Skeletal muscle tissue (tissue), 4 donors: Measurements from ENCODE around the gene FBXO31. TPM values are rescaled to one million over a fixed set of nuclear protein-coding genes. Genes with fewer than 3 reads are reported as not detected.
A peak's percentile ranks its signal among the peaks of the same experiment; 100 is the strongest.
"Not testable (repeated sequence)": the region's sequence is repeated elsewhere in the genome, so short reads cannot be mapped to it uniquely, and the experiment has no call there.

Source experiments
- H3K27ac ChIP-seq: one replicate; pipeline ENCODE4 v1.7.0; 2013; ENCODE audit warnings: mild to moderate bottlenecking, low read depth, low read length, inconsistent platforms
- H3K27me3 ChIP-seq, 3 donors: one replicate each; pipeline ENCODE4 v1.7.0; 2013; ENCODE audit warnings: low read length in 3 of 3; ENCODE audit not compliant: control insufficient read depth in 3 of 3, insufficient read depth in 3 of 3
- H3K36me3 ChIP-seq, 3 donors: one replicate each; pipeline ENCODE4 v1.7.0; 2013; ENCODE audit warnings: low read length in 3 of 3; ENCODE audit not compliant: control insufficient read depth in 3 of 3, insufficient read depth in 3 of 3
- H3K4me1 ChIP-seq, 3 donors: one replicate each; pipeline ENCODE4 v1.7.0; 2013; ENCODE audit warnings: low read length in 3 of 3, mild to moderate bottlenecking in 3 of 3; ENCODE audit not compliant: control insufficient read depth in 3 of 3, insufficient read depth in 3 of 3
- H3K4me3 ChIP-seq, 3 donors: one replicate each; pipeline ENCODE4 v1.7.0; 2013; ENCODE audit warnings: low read length in 3 of 3
- H3K9ac ChIP-seq, 3 donors: one replicate each; pipeline ENCODE4 v1.7.0; 2013; ENCODE audit warnings: low read length in 3 of 3, mild to moderate bottlenecking in 3 of 3, moderate library complexity in 2 of 3, low read depth in 1 of 3
- H3K9me3 ChIP-seq, 3 donors: one replicate each; pipeline ENCODE4 v1.7.0; 2013; ENCODE audit warnings: low read length in 3 of 3; ENCODE audit not compliant: control insufficient read depth in 3 of 3
- total RNA-seq: library from RNA; depleted of rRNA; stranded (reverse); fragments of >200 nt; gene quantifications from one replicate; pipeline ENCODE4 v1.2.3, GENCODE V29; 2014
- donor health status: Osteomylitis.

Gene FBXO31
- total RNA-seq, 1 donor from 2014 or later, result 26.6 TPM

DNA sequence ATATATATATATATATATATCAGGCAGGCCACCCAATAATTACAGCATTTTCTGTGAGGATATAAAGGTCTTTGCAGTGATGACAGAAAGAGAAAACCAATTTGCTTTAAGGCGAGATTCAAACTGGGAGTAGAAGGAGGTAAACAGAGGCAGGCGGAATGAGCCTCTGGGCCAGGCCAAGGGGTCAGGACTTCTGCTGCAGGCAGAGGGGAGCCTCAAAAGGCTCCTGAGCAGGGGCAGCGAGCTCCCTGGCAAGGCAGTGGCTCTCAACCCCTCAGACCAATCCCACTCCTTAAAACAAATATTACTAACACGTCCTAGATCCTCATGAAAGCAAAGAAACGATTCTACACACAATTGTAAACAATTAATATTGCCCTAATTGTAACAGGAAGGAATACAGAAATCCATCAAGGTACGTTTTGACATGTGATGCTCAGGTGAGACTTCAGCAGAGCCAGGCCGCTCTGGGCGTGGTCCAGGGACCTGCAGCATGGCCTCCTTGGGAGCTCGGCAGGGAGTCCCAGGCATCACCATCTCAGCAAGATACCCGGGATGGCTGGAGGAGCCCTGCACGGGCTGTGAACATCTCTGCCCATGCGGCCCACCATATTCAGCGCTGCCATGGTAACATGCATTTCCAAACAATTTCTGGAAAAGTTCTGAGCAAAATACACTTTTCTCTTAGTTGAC, 18.4 kb downstream of the FBXO31 start:
- Histone ChIP-seq H3K4me3 (no peak overlapping the region), H3K27ac (no peak overlapping the region), H3K9me3 (no peaks in the 10 kb centered on the region), H3K4me1 (peaks cover 59 to 61% (median 60%) of the 10 kb centered on the region in 3 donors), H3K9ac (no peak overlapping the region), H3K36me3 (peaks cover 11 to 18% (median 11%) of the 10 kb centered on the region in 3 donors), H3K27me3 (no peaks in the 10 kb centered on the region)

DNA sequence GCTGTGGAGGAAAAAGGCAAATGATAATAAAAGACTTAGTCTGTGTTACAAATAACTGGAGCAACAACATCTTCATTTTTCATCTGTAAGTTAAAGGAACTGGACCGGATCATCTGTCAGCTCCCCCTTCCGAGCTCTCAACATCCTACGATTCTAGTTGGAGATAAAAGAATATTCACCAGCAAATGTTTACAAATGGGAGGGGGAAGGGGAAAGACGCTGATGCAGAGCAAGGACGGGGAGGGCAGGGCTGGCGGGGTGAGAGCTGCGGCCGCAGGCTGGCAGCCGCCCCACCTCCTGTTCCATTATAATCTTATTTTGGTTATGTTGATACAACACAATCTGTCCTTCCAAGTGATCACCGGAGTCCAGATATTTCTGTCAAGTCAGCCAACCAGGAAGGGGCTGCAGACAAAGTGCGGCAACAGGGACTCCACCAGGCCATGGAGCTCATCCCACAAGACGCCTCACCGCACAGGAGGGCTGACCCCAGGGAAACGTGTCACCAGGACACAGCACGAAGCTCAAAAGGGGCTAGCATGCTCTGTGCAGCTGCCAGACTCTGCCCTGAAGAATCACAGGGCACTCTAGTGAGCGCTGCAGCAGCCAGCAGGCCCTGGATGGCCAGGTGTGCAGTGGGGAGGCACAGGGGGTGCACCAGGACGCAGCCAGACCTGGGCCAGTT, 19.7 kb downstream of the FBXO31 start:
- Histone ChIP-seq H3K27ac (peak overlapping the region; percentile 82), H3K36me3 (peaks cover 15 to 25% (median 22%) of the 10 kb centered on the region in 3 donors), H3K4me1 (peaks cover 56 to 62% (median 62%) of the 10 kb centered on the region in 3 donors), H3K9me3 (no peaks in the 10 kb centered on the region), H3K9ac (peak overlapping the region; percentile 27 to 76 (median 74)), H3K27me3 (no peaks in the 10 kb centered on the region), H3K4me3 (peak overlapping the region; percentile 23 to 58 (median 55))

DNA sequence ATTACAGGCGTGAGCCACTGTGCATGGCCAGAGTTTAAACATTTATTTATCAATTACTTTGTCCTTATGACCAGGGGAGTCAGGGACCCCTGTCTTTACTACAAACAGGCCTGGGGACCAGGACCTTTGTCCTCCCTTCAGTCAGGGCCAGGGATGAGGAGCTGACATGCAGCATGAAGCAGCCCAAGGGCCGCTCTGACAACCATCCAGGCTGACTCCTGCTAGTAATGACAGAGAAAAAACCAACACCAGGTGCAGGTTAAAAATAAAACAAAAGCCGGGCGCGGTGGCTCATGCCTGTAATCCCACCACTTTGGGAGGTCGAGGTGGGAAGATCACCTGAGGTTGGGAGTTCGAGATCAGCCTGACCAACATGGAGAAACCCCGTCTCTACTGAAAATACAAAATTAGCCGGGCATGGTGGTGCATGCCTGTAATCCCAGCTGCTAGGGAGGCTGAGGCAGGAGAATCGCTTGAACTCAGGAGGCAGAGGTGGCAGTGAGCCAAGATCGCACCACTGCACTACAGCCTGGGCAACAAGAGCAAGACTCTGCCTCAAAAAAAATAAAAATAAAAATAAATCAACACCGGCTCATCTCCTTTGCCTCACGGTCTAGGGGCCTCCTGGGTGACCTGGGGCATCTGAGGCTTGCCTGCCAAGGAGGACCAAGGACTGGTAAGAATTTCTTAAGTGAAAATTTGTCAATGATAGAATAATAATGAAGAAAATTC, 20.6 kb downstream of the FBXO31 start:
- peaks cover 58 to 69% (median 67%) of the 10 kb centered on the region in 3 donors for H3K4me1 ChIP-seq
- peak overlapping the region; percentile 82 for H3K27ac ChIP-seq

DNA sequence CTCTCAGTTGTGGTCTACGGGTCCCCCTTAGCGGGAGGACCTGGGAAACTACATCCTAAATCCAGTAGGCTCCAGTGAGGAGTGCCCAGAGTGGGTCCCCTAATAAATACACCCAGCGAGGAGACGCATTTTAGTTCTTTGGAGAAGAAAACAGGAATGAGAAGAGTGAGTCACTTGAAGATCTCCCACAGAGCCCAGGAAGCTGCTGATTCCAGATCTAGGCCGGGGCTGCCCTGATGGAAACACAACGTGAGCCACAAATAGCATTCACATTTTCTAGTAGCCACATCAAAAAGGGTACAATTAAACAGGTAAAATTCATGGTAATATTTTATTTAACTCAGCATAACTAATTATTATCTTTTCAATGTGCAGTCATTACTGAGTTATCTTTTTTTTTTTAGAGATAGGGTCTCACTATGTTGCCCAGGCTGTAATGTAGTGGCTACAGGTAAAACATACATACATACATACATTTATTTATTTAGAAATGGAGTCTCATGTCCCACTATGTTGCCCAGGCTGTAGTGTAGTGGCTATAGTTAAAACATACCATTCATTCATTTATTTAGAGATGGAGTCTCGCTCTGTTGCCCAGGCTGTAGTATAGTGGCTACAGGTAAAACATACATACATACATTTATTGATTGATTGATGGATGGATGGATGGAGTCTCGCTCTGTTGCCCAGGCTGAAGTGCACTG, 21.5 kb downstream of the FBXO31 start:
- Histone ChIP-seq H3K4me3 (no peak overlapping the region), H3K9ac (peak overlapping the region in 2 of 3 donors; percentile 33 to 40), H3K27ac (peak overlapping the region; percentile 82), H3K4me1 (peaks cover 53 to 69% (median 68%) of the 10 kb centered on the region in 3 donors), H3K9me3 (no peaks in the 10 kb centered on the region), H3K36me3 (peaks cover 23 to 34% (median 31%) of the 10 kb centered on the region in 3 donors), H3K27me3 (no peaks in the 10 kb centered on the region)

More for the DNA sequence above, 20.6 kb downstream of the FBXO31 start:
- peaks cover 23 to 33% (median 31%) of the 10 kb centered on the region in 3 donors for H3K36me3 ChIP-seq
- not testable (repeated sequence) for H3K9me3 ChIP-seq, H3K4me3 ChIP-seq, H3K27me3 ChIP-seq
- H3K9ac ChIP-seq, result peak overlapping the region in 1 of 3 donors; percentile 74

DNA sequence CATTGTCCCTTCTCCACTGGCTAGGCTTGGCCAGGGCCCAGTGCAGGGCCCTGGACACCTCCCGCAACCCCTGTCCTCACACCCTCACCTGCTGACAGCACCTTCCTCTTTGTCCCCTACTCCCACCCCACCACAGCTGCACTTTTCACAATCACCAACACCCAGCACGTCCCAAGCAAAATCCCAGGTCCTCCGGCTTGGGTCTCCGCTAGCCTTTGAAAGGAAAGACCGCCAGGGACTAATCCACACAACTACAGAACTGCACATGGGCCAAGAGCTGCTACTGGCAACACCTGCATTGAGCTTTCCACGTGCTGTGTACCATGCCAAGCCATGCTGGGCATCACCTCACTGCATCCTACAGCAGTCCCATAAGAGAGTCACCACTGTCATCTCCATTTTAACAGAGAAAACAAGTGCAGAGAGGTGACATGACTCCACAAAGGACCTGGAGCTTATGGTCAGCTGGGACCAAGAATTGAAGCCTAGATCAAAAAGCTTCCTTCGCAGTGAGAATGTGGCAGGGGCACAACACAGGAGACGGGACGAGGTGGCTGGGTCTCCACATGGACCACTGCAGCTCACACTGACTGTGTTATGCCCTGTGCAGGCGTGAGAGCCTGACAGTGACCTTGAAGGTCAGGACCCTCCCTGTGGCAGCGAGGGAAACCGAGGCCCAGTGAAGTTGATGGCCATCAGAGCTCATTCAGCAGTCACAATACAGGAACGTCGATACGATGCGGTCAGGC, 22.5 kb downstream of the FBXO31 start:
- H3K9me3 ChIP-seq, result no peaks in the 10 kb centered on the region
- H3K4me3 ChIP-seq, result peak overlapping the region in 1 of 3 donors; percentile 22
- peaks cover 53 to 71% (median 68%) of the 10 kb centered on the region in 3 donors for H3K4me1 ChIP-seq
- no peak overlapping the region for H3K9ac ChIP-seq
- no peaks in the 10 kb centered on the region for H3K27me3 ChIP-seq
- H3K27ac ChIP-seq, result peak overlapping the region; percentile 82
- peaks cover 24 to 38% (median 31%) of the 10 kb centered on the region in 3 donors for H3K36me3 ChIP-seq

DNA sequence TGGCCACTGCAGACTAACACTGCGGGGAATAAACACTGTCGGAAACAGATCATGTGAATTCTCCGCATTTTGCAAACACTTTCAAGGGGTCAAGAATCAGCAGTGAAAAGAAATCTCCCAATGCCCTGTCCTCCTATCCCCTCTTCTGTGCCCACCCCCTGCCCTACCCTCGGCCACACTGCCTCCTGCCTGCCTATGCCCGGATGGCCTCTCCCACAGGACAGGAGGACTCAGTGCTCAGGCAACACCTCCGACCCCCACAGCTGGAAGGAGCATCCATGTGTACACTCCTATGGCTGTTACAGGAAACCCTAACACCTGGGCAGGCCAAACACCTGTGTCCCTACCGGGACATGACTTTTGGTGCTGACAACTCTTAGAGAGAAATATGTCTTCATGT, 24.5 kb downstream of the FBXO31 start:
- Histone ChIP-seq H3K36me3 (peaks cover 24 to 36% (median 33%) of the 10 kb centered on the region in 3 donors), H3K4me1 (peaks cover 47 to 67% (median 62%) of the 10 kb centered on the region in 3 donors)

DNA sequence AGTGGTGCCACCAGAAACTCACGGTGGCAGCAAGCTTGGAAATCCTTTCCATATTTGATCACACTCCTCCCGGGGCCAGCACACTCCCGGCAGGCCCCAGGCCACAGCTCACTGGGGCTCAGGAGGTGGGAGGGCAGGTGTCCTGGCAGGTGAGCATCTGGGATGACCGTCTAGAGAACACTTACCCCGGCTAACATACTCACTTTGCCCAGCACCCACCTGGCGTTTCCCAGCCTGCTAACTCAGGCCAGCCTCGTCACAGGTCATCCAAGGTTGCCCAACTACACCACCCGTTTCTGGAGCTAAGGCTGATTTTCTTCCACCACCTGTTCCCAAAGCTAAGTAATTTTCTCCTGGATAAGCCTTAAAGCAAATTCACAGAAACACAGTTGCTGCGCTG, 24.9 kb downstream of the FBXO31 start:
- no peaks in the 10 kb centered on the region for H3K27me3 ChIP-seq
- H3K9ac ChIP-seq, result peak overlapping the region in 2 of 3 donors; percentile 12 to 66
- H3K4me3 ChIP-seq, result no peak overlapping the region
- peaks cover 24 to 36% (median 33%) of the 10 kb centered on the region in 3 donors for H3K36me3 ChIP-seq
- H3K4me1 ChIP-seq, result peaks cover 43 to 63% (median 58%) of the 10 kb centered on the region in 3 donors
- H3K9me3 ChIP-seq, result no peaks in the 10 kb centered on the region
- peak overlapping the region; percentile 74 for H3K27ac ChIP-seq

More for the DNA sequence above, 24.5 kb downstream of the FBXO31 start:
- Histone ChIP-seq H3K27me3 (no peaks in the 10 kb centered on the region), H3K9me3 (no peaks in the 10 kb centered on the region), H3K4me3 (no peak overlapping the region), H3K27ac (peak overlapping the region; percentile 74), H3K9ac (peak overlapping the region in 2 of 3 donors; percentile 12 to 26)

DNA sequence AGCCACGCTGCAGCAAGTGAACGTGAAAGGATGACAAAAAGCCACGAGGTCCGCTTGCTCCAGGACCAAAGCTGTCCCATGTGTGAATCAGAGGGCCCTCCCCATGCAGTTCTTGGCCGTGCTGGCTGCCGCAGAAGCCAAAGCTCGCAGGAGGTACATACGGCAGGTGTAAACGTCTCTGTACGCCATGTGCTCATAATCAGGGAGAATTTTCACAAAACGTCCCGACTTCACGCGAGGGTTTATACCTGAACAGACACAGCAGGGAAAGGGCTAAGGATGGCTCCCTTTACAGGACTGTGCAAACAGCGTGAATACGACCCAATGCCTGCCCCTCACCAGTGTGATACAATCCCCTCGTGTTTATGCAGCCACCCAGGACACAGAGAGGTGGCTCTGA, 25.3 kb downstream of the FBXO31 start:
- Histone ChIP-seq H3K27me3 (no peaks in the 10 kb centered on the region), H3K36me3 (peaks cover 24 to 37% (median 36%) of the 10 kb centered on the region in 3 donors), H3K4me1 (peaks cover 39 to 59% (median 55%) of the 10 kb centered on the region in 3 donors)

DNA sequence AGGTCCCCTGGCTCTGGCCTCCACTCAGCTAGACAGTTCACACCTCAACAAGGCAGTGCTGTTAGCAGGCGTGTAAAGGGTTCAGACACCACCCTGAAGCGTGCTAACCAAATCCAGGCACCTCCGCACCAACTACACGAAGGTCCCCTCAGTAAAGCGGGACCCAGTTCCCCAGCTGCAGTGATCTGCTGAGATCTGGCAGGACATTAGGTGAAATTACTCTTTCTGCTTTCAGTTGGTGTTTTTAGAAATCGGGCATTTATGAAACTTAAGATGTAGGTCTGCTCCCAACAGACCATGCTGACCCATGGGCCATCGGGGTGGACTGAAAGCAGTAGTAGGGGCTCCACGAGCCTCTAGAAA, 27.1 kb downstream of the FBXO31 start:
- H3K27me3 ChIP-seq, result no peaks in the 10 kb centered on the region
- no peaks in the 10 kb centered on the region for H3K9me3 ChIP-seq
- H3K4me1 ChIP-seq, result peaks cover 31 to 48% (median 41%) of the 10 kb centered on the region in 3 donors
- H3K27ac ChIP-seq, result no peak overlapping the region
- H3K9ac ChIP-seq, result no peak overlapping the region
- H3K4me3 ChIP-seq, result no peak overlapping the region
- H3K36me3 ChIP-seq, result peaks cover 20 to 36% (median 32%) of the 10 kb centered on the region in 3 donors

More for the DNA sequence above, 25.3 kb downstream of the FBXO31 start:
- peak overlapping the region in 2 of 3 donors; percentile 34 to 66 for H3K9ac ChIP-seq
- H3K9me3 ChIP-seq, result no peaks in the 10 kb centered on the region
- no peak overlapping the region for H3K4me3 ChIP-seq
- peak overlapping the region; percentile 74 for H3K27ac ChIP-seq
